ENCODE results near the gene NCBP3.

GRCh38 chr17:3796110-3796821 lies 49.8 kb downstream of the NCBP3 start:
- TF ChIP-seq CTCF (IDR thresholded peaks at IDR 0.05): no peak
- no peak for TF ChIP-seq ZFX (IDR thresholded peaks at IDR 0.05; ENCODE audit: borderline replicate concordance)

Data from 22Rv1 (cell line).